SKM-1 treated with dmso at 0.1 percent for 144 hours (cell line): ENCODE results near the gene AGK.
"Not testable (repeated sequence)": the region's sequence is repeated elsewhere in the genome, so short reads cannot be mapped to it uniquely, and the experiment has no call there.

ENCODE experiments used
- DNase-seq: peaks from one replicate; lab custom pipeline; 2025; ENCODE audit not compliant: unreplicated experiment; lab: John Stamatoyannopoulos, UW

The AGK gene

GRCh38 chr7:141645188-141645587, 94.0 kb downstream of the AGK start:
- no peak for DNase-seq

DNA sequence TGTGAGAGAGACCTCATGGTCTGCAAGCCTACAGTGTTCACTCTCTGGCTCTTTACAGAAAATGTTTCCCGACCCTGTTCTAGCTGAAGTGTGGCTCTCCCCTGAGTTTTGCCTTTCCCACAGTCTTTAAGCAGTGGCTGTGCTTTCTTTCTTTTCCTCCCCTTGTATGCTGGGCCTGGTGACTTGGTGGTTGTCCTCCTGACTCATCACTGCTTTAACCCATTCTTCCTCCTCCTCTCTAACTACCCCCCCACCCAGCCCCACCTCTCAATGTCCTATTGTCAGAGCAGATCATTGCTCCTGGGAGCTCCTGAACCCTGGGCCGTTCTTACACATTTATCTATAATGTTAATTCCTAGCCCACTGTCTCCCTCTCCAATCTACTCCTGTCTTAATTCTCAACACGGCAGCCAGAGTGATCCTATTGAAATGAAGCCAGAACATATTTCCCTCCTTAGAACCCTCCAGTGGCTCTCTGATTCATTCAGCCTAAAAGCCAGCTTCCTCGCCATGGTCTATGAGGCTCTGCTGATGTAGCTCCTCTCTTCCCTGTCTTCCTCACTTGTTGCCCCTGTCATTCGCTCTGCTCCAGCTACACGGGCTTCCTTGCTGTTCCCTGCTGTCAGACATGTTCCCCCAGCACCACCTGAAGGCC, 95.7 kb downstream of the AGK start:
- no peak for DNase-seq

DNA sequence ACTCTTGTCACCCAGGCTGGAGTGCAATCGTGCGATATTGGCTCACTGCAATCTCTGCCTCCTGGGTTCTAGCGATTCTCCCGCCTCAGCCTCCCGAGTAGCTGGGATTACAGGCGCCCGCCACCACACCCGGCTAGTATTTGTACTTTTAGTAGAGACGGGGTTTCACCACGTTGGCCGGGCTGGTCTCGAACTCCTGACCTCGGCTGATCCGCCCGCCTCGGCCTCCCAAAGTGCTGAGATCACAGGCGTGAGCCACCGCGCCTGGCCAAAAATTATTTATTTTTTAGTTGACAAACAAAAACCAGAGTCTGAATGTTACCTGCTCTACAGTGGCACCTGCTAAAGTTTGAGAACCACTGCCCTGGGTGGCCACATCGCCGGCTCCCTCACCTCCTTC, 96.5 kb downstream of the AGK start:
- not testable (repeated sequence) for DNase-seq

- no peak for DNase-seq
These were observed 97.3 kb downstream of the AGK start for GRCh38 chr7:141648276-141649114.

DNA sequence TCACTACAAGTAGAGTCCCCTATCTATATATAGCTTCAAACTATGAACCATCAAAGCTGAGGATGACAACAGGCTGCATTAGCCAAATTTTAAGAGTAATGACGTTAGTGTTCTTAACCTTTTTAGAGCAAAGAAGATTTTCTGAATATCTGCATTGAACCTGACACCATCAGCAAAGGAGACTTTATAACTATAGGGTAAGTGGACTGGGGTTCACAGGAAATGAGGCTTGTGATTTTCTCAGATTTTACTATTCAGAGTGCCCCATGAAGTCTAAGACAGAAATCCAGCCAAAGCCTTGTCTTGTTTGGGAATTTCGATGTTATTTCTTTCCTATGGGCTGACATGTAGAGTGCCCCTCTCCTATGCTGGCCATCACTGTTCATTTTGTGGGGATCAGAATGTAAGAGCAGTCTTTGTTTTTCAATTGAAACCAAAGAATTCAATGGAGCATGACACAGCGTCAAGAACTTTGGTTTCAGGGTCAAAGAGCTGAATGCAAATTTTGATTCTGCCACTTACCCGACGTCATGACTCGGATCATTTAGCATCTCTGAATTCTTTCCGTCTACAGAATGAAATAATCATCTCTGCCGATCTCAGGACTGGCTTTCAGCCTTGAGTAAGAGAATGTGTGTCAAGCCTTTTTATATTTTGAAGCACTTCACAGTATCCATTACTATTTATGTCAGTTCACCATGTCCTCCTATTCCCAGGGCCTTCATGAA, 98.1 kb downstream of the AGK start:
- no peak for DNase-seq

GRCh38 chr7:141649865-141650634, 98.8 kb downstream of the AGK start:
- peak; percentile 9 for DNase-seq

- DNase-seq, result no peak
These were observed 100.2 kb downstream of the AGK start for GRCh38 chr7:141651417-141651816.

- DNase-seq, result no peak
These were observed 101.5 kb downstream of the AGK start for GRCh38 chr7:141652691-141653090.

GRCh38 chr7:141654551-141654950, 103.3 kb downstream of the AGK start:
- DNase-seq, result peak; percentile 62

- no peak for DNase-seq
These were observed 108.3 kb downstream of the AGK start for GRCh38 chr7:141659501-141659900.

- peak; percentile 73 for DNase-seq
These were observed 109.0 kb downstream of the AGK start for GRCh38 chr7:141660259-141660658.

DNA sequence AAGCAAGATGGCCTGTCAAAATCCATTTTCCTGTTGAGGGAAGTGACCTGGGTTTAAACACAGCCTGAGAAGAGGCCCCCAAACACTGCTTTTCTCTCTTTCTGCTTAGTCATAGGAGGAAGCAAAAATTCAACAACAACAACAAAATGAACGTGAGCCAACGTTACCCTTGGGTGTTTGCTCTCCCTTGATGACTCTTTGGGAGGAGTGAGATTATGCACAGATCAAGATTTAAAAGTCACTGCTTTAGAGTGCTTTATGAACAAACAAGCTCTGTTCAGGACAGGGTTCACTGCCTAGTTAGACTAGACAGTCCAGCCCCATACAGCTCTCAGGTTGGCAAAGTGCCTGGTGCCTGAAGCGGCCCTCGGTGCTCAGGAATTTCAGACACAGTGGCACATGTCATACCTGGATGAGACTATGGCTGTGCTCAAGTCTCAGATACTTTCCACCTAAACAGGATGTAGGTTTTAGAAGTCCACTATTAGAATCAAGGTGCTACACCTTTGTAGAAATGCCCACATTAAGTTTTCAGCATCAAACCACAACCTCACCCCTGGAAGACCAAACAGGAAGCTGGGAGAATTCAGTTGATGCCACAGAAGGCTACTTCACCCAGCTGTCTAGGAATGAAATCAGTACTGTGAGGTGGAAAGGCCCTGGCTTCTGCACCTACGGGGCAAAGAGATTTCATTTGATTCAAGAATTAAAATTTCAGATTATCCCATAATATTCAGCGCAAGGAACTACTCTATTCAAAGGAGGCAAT, 112.1 kb downstream of the AGK start:
- DNase-seq, result no peak

GRCh38 chr7:141664450-141664849, 113.2 kb downstream of the AGK start:
- DNase-seq, result no peak

GRCh38 chr7:141665208-141666035, 114.2 kb downstream of the AGK start:
- no peak for DNase-seq

DNA sequence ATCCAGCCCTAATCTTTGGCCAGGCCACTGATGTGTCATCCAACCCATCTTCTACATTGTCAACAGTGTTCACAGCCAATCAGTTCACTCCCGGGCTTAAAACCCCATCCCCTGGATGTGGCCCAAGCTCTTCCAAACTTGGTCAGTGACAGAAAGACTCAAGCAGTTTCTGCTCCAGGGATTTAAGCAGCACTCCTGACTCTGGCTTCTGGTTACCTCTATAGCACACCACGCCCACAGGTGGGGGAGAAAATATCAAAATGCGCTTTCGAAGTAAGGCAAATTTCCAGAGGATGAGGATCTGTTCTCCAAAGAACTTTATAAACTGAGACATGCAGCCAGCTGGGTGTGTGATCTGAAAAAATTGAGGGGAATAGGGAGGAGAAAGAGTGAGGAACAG, 114.9 kb downstream of the AGK start:
- DNase-seq, result no peak

GRCh38 chr7:141668853-141669252, 117.6 kb downstream of the AGK start:
- no peak for DNase-seq

- DNase-seq, result peak; percentile 27
These were observed 120.7 kb downstream of the AGK start for GRCh38 chr7:141671705-141672496.

GRCh38 chr7:141673346-141673745, 122.1 kb downstream of the AGK start:
- DNase-seq, result no peak
